Cardiac fibroblast (primary cell): ENCODE measurements around the gene LUZP2.
A peak's percentile ranks its signal among the peaks of the same experiment; 100 is the strongest.

ENCODE experiments used
- DNase-seq, 2 donors: peaks; one replicate each; pipeline versions ENCODE4 v3.0.0 to v3.0.0-alpha.2; 2010; ENCODE audit warnings: low read depth in 2 of 2
- H3K4me3 ChIP-seq, 2 donors: replicated peaks in 1 of 2; 1 replicate in 1 of 2; 2 replicates in 1 of 2; pipeline ENCODE4 v1.5.1; 2011; ENCODE audit warnings: low read depth in 2 of 2, low read length in 2 of 2, mild to moderate bottlenecking in 2 of 2, moderate library complexity in 1 of 2
- TF ChIP-seq, protein P1 (sequence below): IDR thresholded peaks from one replicate; pipeline ENCODE4 v1.5.1; 2011; ENCODE audit warnings: low read depth, mild to moderate bottlenecking, low read length, inconsistent platforms

Gene LUZP2

GRCh38 chr11:25048632-25049031 is 551.8 kb downstream of the LUZP2 start:
- TF ChIP-seq, protein P1, sequence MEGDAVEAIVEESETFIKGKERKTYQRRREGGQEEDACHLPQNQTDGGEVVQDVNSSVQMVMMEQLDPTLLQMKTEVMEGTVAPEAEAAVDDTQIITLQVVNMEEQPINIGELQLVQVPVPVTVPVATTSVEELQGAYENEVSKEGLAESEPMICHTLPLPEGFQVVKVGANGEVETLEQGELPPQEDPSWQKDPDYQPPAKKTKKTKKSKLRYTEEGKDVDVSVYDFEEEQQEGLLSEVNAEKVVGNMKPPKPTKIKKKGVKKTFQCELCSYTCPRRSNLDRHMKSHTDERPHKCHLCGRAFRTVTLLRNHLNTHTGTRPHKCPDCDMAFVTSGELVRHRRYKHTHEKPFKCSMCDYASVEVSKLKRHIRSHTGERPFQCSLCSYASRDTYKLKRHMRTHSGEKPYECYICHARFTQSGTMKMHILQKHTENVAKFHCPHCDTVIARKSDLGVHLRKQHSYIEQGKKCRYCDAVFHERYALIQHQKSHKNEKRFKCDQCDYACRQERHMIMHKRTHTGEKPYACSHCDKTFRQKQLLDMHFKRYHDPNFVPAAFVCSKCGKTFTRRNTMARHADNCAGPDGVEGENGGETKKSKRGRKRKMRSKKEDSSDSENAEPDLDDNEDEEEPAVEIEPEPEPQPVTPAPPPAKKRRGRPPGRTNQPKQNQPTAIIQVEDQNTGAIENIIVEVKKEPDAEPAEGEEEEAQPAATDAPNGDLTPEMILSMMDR: no peak
- H3K4me3 ChIP-seq: no peak overlapping the region
- no peak for DNase-seq

- H3K4me3 ChIP-seq: no peak overlapping the region
- TF ChIP-seq, protein P1: no peak
- DNase-seq: no peak
These were observed 556.0 kb downstream of the LUZP2 start for GRCh38 chr11:25052844-25053243.

DNA sequence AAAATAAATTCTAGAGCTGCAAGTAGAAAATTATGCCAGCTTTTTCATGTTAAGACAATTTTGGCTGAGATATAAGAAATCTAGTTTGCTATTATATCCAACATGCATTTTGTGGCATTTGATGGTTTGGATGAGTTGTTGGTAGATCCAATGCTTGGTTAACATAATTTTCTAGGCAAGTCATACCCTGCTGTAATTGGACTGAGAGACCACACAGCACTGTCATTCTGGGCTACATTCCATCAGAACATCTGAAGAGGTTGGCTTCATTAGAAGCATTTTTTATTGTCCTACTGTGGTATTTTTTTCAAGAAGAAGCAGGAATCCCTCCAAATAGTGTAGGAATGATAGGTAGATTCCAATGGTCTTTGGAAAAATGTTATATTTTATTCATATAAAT is 561.0 kb downstream of the LUZP2 start:
- H3K4me3 ChIP-seq: no peak overlapping the region
- TF ChIP-seq, protein P1: no peak
- no peak for DNase-seq

DNA sequence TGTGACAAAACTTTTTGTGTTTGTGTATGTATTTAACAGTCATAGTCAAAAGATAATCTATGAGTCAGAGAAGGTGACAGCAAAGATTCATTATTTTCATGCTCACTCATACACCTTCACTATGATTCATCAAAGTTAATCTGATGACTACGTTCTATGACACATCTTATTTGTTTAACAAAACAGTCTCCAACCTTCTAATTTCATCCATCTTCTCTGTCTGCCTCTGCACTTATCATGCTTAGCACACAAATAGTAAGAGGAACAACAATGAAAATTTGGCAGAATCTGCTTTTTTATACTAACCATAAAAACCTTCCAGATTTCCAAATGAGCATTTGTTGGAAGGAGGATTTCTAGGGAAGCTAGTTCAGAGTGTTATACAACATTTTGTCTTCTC is 568.9 kb downstream of the LUZP2 start:
- TF ChIP-seq, protein P1: no peak

DNA sequence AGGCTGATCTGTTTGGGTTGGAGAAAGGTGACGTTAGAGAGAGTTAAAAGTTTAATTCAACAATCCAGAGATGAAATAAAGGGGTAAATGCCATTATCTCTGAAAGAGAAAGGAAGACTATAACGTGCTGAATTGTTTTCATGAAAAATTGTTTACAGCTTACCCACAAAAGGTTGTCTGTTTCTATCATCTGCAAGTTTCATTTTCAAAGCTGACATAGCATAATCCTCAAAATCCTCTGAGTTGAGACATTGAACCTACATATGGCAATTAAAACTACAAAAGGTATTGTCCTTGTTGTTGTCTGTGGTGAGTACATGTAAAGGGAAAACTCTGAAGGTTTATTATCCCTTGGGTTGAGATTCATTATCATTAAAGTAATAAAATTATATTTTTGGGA is 569.9 kb downstream of the LUZP2 start:
- DNase-seq: no peak
- TF ChIP-seq, protein P1: no peak
- H3K4me3 ChIP-seq: no peak overlapping the region

More for the DNA sequence above, 568.9 kb downstream of the LUZP2 start:
- DNase-seq: peak; percentile 0 to 26
- no peak overlapping the region for H3K4me3 ChIP-seq

DNA sequence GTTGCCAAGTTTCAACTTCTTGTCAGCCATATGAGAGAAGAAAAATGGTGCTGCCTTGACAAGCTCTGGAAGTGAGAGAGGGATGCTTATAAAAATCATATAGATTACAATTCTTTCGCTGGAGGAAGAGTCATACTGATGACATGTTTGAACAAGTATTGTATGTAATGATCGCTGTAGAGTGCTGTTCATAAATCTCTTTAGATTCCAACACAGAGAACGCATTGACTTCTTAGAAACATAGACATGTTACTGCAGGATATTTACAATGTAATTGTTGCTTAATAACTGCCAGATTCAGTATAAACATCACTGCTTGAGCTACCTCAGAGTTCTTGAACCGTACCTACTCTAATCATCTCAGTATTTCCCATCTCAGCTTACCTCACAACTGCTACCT is 571.6 kb downstream of the LUZP2 start:
- no peak overlapping the region for H3K4me3 ChIP-seq
- TF ChIP-seq, protein P1: no peak
- no peak for DNase-seq

DNA sequence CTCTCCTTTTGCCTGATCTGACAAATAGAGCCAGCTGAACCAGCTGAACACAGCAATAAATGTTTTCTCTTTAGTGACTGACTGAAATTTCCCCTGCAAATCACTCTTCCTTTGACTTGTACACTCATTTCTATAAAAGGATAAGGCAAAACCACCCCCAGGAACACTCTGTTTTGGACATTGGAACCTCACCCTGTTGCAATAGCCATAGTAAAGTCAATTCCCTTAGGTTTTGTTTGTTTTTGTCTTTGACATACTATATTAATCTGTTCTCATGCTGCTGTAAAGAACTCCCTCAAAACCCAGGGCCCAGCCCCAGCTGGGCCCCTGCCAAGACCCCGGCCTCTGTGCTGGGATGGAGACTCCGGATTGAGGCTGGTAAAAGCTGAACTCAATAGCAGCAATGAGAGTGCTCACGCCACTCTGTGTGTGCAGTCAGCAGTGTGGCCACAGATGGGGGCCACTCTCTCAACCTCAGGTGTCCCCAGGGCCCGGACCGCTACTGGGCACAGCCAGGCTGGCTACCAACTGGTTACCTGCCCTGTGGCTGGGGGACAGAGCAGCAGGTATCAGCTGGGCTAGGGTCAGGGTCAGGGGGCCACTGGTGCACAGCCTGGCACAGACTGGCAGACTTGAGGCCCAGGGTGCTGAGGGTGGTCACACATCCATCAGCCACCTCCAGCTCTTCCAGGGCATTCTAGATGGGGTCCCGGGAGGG is 597.4 kb downstream of the LUZP2 start:
- no peak overlapping the region for H3K4me3 ChIP-seq
- TF ChIP-seq, protein P1: no peak
- no peak for DNase-seq
